Measurements from ENCODE around the gene ZFYVE21.
"Not testable (repeated sequence)": the region's sequence is repeated elsewhere in the genome, so short reads cannot be mapped to it uniquely, and the experiment has no call there.

ZFYVE21 gene

DNA sequence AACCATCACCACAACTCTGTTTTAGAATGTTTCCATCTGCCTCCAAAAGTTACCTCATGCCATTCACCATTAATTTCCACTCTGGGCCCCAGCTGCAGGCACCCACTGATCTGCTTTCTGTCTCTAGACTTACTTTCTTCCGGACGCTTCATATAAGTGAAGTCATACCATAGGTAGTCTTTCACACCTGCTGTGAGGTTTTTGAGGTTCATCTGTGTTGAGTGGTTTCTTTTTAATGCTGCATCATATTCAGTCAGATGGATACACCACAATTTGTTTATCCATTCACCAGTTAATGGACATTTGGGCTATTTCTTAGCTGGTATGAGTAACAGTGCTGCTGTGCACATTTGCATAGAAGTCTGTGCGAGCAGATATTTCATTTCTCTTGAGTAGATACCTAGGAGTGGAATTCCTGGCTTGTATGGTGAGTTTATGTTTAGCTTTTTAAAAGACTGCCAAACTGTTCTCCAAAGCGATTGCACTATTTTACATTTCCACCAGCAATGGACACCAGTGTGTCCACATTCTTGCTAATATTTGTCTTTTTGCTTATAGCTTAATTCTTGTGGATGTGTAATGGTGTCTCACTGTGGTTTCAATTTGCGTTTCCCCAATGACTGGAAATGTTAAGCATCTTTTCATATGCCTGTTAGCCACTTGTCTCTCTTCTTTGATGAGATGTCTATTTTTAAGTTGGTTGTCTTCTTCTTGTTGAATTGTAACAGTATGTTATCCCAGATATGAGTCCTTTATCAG lies 48.3 kb downstream of the ZFYVE21 start:
- no peak for DNase-seq (ENCODE audit: low read depth in 2 of 2)

DNA sequence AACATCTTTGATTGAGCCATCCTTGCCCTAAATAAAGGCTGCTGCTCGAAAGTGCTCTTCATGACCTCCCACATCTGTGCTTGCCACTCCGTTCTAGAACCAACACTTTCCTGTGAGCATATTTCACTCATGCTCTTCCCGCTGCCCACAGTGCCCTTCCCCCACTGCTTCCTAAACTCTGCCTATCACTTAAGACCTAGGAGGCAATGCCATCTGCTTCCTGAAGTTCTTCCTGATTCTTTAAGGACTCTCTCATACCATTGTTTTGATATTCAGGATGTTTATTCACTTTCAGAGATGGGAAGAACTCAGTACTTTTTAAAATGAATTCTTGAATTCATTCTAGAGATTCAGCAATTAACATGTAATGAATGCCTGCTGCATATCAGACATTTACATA lies 49.9 kb downstream of the ZFYVE21 start:
- no peak for DNase-seq (ENCODE audit: low read depth in 2 of 2)

DNA sequence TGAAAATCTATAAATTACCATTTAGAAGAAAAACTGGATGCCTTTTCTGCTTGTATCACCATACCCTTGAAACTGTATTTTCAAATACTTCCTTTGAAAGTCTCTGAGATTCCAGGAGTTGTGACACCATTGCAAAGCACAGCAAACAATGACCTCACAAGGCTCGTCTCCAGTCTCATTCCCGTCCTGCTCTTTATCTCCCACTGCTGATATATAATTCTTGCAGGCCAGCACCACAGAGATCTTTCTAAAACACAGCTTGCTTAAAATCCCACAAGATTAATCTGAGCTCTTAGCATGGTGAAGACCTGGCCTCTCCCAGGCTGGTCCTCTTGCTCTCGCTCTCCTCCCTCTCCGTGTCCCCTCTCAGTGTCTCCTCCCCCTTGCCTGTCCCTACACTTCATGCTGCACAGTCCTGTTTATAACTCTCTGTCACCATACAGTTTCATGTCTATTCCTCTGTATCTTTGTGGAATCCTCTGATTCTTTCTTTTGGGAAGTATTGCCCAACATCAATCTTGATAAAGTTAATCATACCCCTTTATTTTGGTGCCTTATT lies 51.8 kb downstream of the ZFYVE21 start:
- no peak for DNase-seq (ENCODE audit: low read depth in 2 of 2)

DNA sequence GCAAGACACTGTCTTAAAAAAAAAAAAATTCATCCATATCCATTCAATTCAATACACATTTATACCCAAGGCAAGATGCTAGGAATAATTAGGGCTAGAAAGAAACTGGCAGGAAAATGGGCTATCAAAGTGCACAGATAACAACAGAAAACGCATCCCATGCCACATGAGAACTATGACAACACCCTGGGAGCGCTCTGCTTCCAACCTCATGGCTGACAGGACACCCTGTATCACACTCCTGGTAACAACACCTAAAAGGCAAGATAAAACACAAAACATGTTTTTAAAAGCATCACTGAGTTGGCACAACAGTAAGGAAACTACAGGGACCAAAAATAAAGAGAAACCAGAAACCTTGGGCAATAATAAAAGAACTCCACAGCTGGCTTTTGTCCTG lies 54.9 kb downstream of the ZFYVE21 start:
- DNase-seq (ENCODE audit: low read depth in 2 of 2) = no peak

DNA sequence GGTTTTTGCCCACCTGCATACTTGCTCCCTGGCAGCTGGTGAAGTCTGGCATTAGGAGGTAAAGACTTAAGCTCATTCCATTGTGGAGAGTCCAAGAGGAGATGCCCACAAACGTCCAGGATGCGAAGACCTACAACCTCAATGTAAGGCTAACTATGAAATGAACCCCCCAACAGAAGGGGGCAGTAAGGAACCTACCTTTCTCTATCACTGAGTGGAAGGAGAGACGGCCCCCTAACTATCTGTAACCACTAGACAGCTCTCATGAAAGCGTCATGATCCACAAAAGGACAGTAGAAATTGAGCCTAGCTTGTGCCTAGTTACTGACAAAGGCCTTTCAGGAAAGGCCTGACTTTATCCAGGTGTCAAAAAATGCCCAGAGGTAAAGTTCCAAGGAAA lies 55.3 kb downstream of the ZFYVE21 start:
- DNase-seq (ENCODE audit: low read depth in 2 of 2) = no peak

DNA sequence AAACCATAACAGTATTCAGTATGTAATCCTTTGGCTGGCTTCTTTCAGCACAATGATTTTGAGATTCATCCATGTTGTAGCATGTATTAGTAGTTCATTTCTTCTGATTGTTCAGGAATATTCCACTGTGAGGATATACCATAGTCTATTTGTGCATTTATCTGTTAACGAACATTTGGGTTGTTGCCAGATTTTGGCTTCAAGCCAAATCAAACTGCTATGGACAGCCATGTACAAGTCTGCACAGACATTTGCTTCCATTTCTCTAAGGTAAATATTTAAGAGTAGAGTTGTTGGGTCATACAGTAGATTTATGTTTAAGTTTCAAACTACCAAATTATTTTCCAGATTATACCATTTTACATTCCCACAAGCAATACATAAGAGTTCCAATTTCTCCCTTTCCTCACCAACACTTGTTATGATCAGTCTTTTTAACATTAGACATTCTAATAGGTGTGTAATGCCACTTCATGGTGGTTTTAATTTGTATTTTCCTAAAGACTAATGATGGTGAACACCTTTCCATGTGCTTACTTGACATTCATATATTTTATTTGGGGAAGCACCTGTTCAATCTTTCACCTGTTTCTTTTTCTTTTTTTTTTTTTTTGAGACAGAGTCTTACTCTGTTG lies 56.6 kb downstream of the ZFYVE21 start:
- DNase-seq (ENCODE audit: low read depth in 2 of 2) = no peak

DNA sequence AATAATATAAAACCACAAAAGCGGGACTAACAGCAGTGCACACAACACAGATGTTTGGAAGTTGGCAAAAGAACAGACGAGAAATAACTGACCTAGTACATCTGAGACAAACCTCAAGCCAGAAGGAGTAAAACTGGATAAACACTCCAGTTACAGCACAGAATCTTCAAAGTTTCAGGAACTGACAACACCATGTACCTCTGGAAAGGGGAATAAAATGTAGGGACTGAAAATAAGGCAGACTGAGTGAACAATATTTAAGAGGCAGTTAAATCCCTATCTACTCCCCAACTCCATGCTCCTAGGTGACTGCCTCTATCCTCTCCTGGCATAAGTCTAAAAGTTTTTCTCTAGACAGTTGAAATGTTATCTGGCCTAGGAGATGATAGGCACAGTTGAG lies 57.9 kb downstream of the ZFYVE21 start:
- no peak for DNase-seq (ENCODE audit: low read depth in 2 of 2)

DNA sequence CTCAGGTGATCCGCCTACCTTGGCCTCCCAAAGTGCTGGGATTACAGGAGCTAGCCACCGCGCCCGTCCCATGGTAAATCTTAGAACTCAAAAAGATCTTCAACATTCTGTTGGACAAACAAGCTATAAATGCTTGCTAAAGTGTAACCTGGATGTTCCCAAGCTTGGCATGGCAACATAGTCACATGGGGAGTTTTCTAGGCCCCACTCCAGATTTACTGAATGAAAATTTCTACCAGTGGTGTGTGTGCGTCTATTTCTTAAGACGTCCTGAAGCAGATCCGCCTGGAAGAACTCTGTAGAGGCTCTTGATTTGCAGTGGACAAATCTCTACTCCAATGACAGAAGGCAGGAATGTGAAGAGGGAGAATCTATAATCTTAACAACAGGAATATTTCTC lies 59.9 kb downstream of the ZFYVE21 start:
- no peak for DNase-seq (ENCODE audit: low read depth in 2 of 2)

DNA sequence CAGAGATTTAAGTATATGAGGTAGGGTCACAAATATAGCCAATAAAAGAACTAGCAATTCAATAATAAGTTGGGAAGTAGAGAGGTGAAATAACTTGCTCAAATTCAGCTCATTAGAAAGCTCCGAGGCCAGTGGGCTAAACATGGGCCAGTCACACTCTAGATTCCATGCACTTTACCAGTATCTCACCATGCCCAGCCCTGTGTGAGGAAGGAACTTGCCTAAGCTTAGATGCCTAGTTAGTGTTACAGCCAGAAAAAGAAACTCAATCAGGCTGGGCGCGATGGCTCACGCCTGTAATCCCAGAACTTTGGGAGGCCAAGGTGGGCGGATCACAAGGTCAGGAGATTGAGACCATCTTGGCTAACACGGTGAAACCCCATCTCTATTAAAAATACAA lies 60.7 kb downstream of the ZFYVE21 start:
- DNase-seq (ENCODE audit: low read depth in 2 of 2) = not testable (repeated sequence)

DNA sequence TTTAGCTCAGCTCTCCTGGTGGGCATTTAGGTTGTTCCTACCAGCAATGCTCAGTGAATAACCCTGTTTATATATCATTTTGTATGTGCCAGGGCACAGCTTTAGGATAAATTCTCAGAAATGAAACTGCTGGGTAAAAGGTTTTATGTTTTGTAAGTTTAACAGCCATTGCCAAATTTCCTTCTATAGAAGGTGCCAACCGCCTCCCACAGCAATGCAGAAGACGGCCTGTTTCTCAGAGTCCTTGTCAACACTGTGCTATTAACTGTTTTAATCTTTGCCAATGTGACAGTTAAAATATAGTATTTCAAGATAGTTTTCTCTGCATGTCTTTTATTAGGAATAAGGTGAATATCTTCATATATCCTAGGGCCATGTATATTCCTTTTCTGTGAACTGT lies 66.8 kb downstream of the ZFYVE21 start:
- no peak for DNase-seq (ENCODE audit: low read depth in 2 of 2)
